ENCODE measurements around the gene SCUBE1.
A peak's percentile ranks its signal among the peaks of the same experiment; 100 is the strongest.
"Not testable (repeated sequence)": the region's sequence is repeated elsewhere in the genome, so short reads cannot be mapped to it uniquely, and the experiment has no call there.

SCUBE1 gene

GRCh38 chr22:43300891-43301676 lies 42.1 kb downstream of the SCUBE1 start:
- DNase-seq = no peak

- DNase-seq = no peak
These were observed 43.4 kb downstream of the SCUBE1 start for GRCh38 chr22:43299736-43300135.

DNA sequence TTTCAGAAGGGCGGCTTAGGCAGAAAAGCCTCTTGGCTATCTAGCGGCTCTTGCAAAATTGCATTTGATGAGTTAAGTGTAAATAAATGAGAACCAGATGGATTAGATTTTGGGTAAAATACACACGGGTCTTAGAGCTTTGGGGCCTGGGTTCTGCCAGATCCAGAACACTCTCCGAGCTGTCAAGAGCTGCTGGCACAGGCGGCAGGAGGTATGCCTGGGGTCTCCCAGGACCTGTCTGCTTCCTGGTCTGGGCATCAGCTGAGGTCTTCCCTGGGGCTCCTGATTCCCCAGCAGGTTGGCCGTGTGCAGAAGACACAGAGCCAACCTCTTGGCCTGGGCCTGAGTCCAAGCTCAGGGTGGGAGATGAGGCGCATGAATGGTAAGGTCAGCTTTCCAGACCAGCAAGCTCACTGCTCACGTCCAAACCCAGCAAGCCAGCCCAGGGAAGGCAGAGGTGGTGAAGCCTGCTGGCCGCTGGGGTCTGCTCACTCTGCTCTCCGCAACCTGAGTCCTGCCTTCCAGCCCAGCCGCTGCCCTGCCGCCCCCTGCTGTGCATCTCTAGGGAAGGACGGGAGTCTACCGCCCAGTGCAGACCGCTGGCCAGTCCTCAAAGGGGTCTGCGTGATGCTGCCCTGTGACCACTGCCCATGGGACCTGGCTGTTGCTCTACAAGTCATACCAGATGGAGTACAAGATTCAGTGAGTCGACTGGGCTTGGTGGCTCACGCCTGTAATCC lies 44.9 kb downstream of the SCUBE1 start:
- no peak for DNase-seq

DNA sequence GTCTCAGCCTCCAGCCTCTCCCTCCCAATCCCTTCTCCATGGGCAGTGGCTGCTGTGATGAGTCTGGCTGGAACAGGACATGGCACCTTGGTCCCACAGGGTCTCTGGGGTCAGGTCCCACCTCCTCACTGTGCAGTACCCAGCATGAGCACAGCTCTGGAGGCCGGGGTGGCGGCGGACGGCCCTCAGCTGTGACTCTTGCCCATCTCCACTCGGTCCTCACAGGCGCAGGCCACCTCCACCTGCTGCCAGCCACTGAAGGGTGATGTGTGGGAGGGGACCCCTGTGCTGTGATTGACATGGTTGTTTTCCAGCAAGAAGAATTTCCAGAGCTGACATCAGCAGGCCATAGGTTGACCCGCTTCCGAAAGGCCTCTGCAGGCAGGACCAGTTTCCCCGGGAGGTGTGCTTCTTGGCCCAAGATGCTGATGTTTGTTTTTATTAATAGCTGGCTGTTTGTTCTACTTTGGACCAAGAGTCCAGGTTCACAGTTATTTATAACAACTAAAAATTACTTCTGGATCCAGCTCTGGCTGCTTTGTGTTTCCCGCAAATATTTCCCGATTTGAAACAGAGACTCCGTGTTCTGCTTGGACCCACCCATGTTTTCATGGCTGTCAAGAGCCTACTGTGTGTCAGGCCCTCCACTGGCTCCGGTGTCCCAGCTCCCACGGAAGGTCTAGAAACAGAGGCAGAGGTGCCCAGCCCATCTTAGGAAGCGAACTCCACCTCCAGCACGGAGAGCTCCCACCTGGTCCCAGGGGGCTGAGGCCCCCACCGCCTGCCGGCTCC lies 45.7 kb downstream of the SCUBE1 start:
- DNase-seq = no peak

GRCh38 chr22:43296276-43296902 lies 46.8 kb downstream of the SCUBE1 start:
- no peak for DNase-seq

GRCh38 chr22:43295660-43296059 lies 47.5 kb downstream of the SCUBE1 start:
- no peak for DNase-seq

DNA sequence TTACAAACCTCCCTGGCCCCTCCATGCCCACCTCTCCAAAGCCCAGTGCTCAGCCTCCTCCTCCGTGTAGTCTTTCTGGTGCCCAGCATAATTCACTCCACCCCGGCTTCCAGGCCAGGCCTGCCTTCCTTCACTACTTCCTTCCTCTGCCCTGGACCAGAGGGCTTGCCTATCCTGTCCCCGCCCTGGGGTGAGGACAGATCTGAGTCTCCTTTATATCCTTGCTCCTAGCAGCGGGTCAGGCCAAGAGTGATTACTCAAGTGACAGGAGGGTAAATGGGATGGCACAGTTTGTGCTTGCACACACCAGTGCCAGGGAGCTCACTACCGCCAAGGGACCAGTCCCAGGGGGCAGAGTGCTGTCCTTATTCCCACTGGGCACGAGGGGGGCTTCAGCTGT lies 48.0 kb downstream of the SCUBE1 start:
- peak in 1 of 4 experiments; percentile 18 for DNase-seq

DNA sequence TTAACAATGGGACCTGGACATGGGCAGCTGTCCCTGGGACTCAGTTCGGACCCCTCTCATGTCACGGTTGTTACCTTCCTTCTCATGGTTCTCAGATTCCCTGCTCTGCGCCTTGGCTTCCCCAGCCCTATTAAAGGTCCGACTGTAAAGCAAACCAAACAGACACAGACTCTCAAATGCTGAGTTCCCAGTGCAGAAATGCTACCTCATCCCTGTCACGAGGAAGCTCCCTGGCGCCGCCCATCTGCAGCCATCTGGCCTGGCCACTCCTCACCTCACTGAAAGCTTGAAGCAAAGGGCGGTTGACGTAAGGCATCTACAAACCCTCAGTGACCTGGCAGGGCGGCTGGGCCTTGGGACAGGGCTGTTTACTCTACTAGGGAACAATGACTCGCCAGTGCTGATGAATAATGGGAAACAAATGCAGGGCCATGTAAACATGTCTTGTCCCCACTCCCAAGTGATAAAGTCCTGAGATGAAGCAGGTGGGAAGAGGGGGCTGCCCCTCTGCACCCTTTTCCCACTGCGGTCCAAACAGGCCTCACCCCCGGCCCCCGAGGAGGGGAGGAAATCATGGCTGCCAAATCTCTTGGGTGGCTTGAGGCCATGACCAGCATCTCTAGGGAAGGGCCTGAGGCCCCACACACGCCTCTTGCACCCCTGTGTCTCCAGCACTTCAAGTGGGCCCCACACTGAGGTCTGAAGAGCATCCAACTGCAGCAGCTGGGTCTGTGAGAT lies 49.3 kb downstream of the SCUBE1 start:
- DNase-seq = peak; percentile 67 to 81 (median 76)

GRCh38 chr22:43293259-43293654 lies 49.9 kb downstream of the SCUBE1 start:
- DNase-seq = no peak

GRCh38 chr22:43292630-43293018 lies 50.5 kb downstream of the SCUBE1 start:
- DNase-seq = no peak

GRCh38 chr22:43291381-43291780 lies 51.8 kb downstream of the SCUBE1 start:
- DNase-seq = no peak

- DNase-seq = peak; percentile 19 to 74 (median 60)
These were observed 53.0 kb downstream of the SCUBE1 start for GRCh38 chr22:43289976-43290721.

GRCh38 chr22:43289531-43289963 lies 53.6 kb downstream of the SCUBE1 start:
- peak; percentile 48 to 73 (median 64) for DNase-seq

GRCh38 chr22:43288807-43289420 lies 54.3 kb downstream of the SCUBE1 start:
- DNase-seq = no peak

- no peak for DNase-seq
These were observed 54.8 kb downstream of the SCUBE1 start for GRCh38 chr22:43288378-43288777.

GRCh38 chr22:43287441-43287840 lies 55.7 kb downstream of the SCUBE1 start:
- no peak for DNase-seq

DNA sequence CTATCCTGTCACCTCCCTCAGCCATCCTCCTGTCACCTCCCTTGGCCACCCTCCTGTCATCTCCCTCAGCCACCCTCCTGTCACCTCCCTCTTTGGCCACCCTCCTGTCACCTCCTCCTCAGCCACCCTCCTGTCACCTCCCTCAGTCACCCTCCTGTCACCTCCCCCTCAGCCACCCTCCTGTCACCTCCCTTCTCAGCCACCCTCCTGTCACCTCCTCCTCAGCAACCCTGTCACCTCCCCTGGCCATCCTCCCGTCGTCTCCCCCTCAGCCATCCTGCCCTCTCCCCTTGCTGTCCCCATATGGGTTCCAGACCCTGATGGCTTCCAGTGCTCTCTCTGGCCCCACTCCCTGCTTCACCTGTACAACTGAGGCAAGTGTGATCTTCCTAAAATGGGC lies 61.8 kb downstream of the SCUBE1 start:
- no peak for DNase-seq

DNA sequence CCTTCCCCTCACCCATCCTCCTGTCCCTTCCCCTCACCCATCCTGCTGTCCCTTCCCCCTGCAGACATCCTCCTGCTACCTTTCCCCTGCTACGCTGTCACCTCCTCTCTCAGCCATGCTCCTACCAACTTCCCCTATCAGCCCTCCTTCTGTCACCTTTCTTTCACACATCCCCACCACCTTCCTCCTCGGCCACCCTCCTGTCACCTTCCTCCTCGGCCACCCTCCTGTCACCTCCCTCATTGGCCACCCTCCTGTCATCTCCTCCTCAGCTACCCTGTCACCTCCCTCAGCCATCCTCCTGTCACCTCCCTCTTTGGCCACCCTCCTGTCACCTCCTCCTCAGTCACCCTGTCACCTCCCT lies 62.7 kb downstream of the SCUBE1 start:
- DNase-seq = not testable (repeated sequence)

GRCh38 chr22:43279867-43280522 lies 63.2 kb downstream of the SCUBE1 start:
- DNase-seq = no peak

- DNase-seq = peak in 3 of 4 experiments; percentile 21 to 46 (median 40)
These were observed 65.1 kb downstream of the SCUBE1 start for GRCh38 chr22:43277987-43278601.

Data from suppressor macrophage (primary cell).